ENCODE data around the gene MEIS2.

DNA sequence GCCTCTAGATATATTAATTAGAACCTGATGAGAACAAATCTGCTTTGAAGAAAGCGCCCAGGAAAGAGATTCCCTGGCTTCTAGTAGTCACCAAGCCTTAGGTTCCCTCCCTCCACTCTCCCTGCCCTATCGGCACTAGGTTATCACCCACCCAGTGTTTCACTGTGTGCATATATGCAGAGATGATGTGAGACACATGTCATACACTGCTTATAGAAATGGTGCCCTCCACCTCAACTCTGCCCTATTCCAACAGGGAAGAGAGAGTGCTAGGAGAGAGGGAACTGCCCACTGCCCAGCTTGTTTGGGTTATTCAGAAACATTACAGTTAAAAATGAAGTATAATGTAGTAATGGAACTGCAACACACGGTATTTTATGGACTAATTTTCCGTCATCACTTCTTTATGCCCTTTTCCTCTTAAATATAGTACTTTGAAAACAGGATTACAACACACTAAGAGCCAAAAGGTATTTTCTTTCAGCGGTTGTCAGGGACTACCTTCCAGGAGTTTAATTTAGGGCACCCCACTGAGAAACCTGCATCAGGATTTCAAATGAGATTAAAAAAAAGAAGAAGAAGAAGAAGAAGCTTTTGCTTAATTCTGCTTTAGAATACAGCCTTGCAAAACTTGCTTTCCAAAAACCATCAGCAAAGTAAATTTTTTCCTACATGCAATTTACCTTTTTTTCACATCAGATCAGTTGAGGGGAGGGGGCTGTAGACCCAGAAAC lies 55.3 kb downstream of the MEIS2 start:
- TF ChIP-seq CEBPB (IDR thresholded peaks at IDR 0.05), result no peak
- TF ChIP-seq, protein P1, sequence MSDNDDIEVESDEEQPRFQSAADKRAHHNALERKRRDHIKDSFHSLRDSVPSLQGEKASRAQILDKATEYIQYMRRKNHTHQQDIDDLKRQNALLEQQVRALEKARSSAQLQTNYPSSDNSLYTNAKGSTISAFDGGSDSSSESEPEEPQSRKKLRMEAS (IDR thresholded peaks at IDR 0.05), result no peak
- TF ChIP-seq CHD4 (IDR thresholded peaks at IDR 0.05; ENCODE audit: borderline replicate concordance), result no peak
- TF ChIP-seq, protein P2, sequence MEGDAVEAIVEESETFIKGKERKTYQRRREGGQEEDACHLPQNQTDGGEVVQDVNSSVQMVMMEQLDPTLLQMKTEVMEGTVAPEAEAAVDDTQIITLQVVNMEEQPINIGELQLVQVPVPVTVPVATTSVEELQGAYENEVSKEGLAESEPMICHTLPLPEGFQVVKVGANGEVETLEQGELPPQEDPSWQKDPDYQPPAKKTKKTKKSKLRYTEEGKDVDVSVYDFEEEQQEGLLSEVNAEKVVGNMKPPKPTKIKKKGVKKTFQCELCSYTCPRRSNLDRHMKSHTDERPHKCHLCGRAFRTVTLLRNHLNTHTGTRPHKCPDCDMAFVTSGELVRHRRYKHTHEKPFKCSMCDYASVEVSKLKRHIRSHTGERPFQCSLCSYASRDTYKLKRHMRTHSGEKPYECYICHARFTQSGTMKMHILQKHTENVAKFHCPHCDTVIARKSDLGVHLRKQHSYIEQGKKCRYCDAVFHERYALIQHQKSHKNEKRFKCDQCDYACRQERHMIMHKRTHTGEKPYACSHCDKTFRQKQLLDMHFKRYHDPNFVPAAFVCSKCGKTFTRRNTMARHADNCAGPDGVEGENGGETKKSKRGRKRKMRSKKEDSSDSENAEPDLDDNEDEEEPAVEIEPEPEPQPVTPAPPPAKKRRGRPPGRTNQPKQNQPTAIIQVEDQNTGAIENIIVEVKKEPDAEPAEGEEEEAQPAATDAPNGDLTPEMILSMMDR (IDR thresholded peaks at IDR 0.05), result no peak
- no peak for TF ChIP-seq HOXA7 (CRISPR knock-in tag; IDR thresholded peaks at IDR 0.05)
- TF ChIP-seq POLR2A (IDR thresholded peaks at IDR 0.05; ENCODE audit: low read length), result no peak
- TF ChIP-seq MAFK (IDR thresholded peaks at IDR 0.05; ENCODE audit: partially characterized antibody), result no peak
